Dermis microvascular lymphatic vessel endothelial cell (primary cell): Measurements from ENCODE around the gene NT5M. TPM values are rescaled to one million over a fixed set of nuclear protein-coding genes. Genes with fewer than 3 reads are reported as not detected.

ENCODE experiments used
- DNase-seq, 2 donors: peaks; one replicate each; pipeline versions ENCODE4 v3.0.0 to v3.0.0-alpha.2; 2010; ENCODE audit warnings: low read depth in 2 of 2
- total RNA-seq: library from RNA; depleted of rRNA; stranded (reverse); fragments of >200 nt; gene quantifications from 2 replicates; pipeline ENCODE4 v1.2.1, GENCODE V29; 2014

NT5M gene
- total RNA-seq, 1 donor from 2014 or later: 1.8 TPM

GRCh38 chr17:17354560-17355349 is 51.6 kb downstream of the NT5M start:
- peak; percentile 43 to 74 for DNase-seq

- DNase-seq: no peak
Observed at GRCh38 chr17:17355426-17355825, 52.3 kb downstream of the NT5M start.

DNA sequence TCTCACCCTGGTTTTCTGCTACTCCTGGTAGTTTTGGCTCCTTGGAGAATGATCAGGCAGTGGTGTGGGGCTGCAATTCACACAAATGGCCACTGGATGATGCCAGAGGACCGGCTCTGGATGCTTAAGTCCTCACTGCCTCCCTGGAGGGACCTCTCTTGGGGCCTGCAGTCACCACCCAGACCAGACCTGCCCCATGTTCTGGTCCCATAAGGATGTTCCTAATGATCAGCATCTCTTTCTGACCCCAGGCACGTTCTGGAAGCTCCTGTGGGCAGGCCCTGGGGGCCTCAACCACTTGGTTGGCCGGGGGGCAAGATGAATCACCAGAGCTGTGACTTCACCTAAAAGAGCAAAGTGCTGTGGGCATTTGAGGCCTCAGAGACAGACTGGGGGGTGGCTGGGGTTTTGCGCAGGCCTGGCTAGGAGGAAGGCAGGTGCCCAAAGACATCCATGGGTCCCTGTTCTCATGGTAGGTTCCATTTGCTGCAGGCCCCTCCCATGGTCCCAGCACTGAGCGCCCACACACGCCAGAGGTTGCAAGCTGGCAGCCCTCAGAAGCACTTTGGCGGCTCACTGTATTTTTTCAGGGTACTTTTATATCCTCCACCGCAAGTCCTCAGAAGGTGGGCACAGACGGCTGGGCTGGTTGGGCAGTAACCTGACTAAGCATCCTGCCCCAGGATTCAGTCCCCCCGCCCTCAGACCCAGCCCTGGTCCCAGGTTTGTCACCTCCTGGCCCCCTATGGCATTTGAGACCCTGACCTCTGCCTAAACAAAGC is 53.2 kb downstream of the NT5M start:
- peak; percentile 76 to 87 for DNase-seq

- no peak for DNase-seq
Observed at GRCh38 chr17:17356931-17357270, 53.7 kb downstream of the NT5M start.

DNA sequence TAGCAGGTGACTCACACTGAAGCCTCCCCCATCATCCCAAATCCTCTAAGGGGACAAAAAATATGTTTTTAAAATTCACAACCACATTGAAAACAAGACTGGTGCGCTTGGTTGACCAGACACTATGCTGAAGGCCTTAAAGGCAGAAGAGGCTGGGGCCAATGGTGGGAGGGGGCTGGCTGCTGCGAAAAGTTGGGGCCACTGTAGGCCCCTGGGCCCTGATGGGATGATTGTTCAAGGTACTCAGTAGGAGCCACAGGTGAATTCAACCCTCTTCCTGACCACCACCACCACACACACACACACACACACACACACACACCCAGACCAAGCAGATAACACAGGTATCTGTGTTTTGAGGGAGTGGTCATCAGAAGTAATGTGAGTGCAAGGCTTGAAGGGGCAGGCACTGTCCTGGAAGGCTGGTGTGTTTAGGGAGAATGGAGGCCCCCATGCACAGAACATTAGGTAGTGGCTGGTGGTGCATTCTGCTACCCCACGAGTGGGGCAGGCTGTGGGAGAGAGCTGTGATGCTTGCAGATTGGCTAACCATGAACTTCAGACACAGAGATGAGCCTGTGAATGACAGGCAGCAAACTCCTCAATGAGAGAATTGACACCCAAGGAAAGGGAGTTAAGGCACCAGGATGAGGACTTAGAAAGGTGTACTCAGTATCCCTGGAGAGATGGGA is 55.0 kb downstream of the NT5M start:
- no peak for DNase-seq

DNA sequence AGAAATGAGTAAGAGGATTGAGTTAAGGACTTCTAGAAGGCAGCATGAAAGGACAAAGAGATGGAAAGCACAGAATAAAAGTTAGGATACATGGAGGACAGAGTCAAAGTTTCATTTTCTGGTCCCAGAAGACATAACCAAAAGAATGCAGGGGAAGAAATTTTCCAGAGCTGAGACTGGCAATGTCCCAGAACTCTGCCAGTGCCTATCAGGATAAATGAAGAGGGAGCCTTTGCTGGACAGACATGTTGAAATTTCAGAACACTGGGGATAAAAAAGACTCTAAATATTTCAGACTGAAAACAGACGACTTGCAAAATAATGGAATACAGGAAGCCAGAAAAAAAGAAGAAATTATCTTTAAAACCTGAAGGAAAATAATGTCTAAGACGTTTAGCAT is 55.7 kb downstream of the NT5M start:
- no peak for DNase-seq

DNA sequence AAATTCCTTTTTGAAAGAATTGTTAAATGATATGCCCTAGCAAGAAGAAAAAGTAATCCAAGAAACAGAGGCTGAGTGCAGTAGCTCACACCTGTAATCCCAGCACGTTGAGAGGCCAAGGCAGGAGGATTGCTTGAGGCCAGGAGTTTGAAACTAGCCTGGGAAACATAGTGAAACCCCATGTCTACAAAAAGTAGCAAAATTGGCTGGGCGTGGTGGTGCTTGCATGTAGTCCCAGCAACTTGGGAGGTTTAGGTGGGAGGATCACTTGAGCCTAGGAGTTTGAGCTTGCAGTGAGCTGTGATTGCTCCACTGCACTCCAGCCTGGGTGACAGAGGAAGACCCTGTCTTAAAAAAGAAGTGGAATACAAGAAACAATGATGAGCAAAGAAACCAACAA is 56.1 kb downstream of the NT5M start:
- no peak for DNase-seq

DNA sequence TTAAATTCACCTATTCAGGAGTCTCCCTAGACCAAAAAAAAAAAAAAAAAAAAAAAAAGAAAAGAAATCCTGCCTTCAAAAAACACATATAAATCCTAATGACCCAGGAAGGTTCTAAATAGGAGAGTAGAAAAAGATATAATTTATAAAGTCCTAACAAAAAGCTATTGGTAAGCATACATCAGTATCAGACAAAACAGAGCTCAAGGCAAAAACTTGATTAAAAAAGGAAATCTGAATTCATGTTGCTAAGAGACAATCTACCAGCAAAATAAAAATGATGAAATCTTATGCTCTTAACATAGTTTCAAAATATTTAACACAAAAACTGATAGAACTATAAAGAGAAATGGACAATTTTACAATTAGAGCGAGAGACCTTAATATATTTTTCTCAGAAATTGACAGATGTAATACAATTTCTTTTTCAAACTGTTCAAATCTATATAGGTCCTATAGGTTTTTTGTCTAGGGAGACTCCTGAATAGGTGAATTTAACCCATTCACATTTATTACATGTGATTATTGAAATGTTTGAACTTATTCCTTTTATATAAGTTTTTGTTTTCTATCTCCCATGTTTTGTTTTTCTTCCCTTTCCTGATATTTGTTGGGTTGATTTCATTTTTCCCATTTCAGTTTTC is 57.0 kb downstream of the NT5M start:
- no peak for DNase-seq

DNA sequence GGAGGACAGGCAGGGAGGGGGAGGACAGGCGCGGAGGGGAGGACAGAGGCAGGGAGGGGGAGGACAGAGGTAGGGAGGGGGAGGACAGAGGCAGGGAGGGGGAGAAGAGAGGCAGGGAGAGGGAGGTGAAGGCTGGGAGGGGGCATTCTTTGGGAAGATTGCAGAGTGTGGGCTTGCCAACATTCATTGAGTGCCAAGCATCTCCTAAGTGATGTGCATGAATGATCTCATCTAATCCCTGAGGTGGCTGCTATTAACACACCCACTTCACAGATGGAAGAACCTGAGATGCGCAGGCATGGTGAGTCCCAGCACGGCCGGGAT is 58.3 kb downstream of the NT5M start:
- DNase-seq: no peak

- DNase-seq: no peak
Observed at GRCh38 chr17:17361867-17362539, 58.8 kb downstream of the NT5M start.

GRCh38 chr17:17362540-17362930 is 59.4 kb downstream of the NT5M start:
- DNase-seq: no peak

GRCh38 chr17:17363638-17364337 is 60.6 kb downstream of the NT5M start:
- no peak for DNase-seq

GRCh38 chr17:17364338-17364667 is 61.1 kb downstream of the NT5M start:
- no peak for DNase-seq

GRCh38 chr17:17365476-17366110 is 62.4 kb downstream of the NT5M start:
- DNase-seq: no peak

DNA sequence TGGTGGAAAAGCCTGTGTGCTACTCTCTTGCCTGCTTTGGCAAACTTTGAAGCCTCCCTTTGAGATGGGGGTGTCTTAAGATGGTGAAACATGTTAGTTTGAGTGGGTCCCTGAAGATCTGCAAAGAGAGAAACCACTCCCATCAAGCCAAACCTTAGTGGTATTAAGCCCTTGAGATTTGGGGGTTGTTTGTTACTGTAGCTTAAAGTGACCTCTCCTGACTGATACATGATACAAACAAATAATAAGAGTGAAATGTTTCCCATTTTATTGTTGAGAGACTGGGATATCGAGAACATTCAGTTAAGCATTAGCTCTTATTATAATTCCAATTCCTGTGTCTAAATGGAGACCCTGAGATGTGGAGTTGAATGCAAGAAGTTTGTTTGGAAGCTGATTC is 63.1 kb downstream of the NT5M start:
- DNase-seq: no peak

GRCh38 chr17:17366941-17367875 is 64.0 kb downstream of the NT5M start:
- DNase-seq: no peak

- no peak for DNase-seq
Observed at GRCh38 chr17:17367931-17368330, 64.8 kb downstream of the NT5M start.

DNA sequence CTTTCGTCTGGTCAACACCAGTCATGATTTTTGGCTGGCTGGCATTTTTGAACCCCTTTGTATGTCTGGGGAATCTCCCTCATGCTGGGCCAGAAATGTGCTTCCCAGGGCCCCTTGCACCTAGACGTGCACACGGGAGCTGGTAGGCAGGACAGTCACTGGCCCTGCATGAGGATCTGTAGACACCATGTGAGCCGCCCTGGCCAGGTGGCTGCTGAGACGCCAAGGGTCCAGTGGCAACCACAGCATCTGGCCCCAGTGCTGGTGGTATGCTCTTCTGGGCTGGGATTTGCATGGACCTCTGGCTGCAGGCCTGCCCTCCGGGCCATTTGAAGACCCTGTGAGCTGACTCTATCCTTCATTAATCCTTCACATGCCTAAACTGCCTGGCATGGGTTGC is 67.5 kb downstream of the NT5M start:
- no peak for DNase-seq

- no peak for DNase-seq
Observed at GRCh38 chr17:17372856-17373520, 69.8 kb downstream of the NT5M start.
